Gastroesophageal sphincter (tissue), 3 donors: ENCODE results near the gene TRHDE.

Source experiments
- EP300 ChIP-seq: sonication (generic); formaldehyde crosslinking; IDR thresholded peaks from one replicate; pipeline ENCODE4 v1.6.1; 2017; ENCODE audit warnings: antibody characterized with exemption, mild to moderate bottlenecking
- POLR2A ChIP-seq, 2 donors: fragments of 450-650 bp; IDR thresholded peaks; one replicate each; pipeline ENCODE4 v1.6.1; 2017; ENCODE audit warnings: antibody characterized with exemption in 2 of 2, mild to moderate bottlenecking in 2 of 2, moderate library complexity in 1 of 2
- POLR2AphosphoS5 ChIP-seq: sonication (generic); formaldehyde crosslinking; IDR thresholded peaks from one replicate; pipeline ENCODE4 v1.6.1; 2017; ENCODE audit warnings: antibody characterized with exemption
- TF ChIP-seq, protein P1 (sequence below), 4 experiments: fragments of 200-600 bp in 2 of 4; fragments of 450-650 bp in 2 of 4; sonication (generic) in 1 of 4; IDR thresholded peaks; one replicate each; pipeline ENCODE4 v1.5.1; 2017 to 2019; ENCODE audit warnings: antibody characterized with exemption in 4 of 4, mild to moderate bottlenecking in 2 of 4, moderate library complexity in 2 of 4

DNA sequence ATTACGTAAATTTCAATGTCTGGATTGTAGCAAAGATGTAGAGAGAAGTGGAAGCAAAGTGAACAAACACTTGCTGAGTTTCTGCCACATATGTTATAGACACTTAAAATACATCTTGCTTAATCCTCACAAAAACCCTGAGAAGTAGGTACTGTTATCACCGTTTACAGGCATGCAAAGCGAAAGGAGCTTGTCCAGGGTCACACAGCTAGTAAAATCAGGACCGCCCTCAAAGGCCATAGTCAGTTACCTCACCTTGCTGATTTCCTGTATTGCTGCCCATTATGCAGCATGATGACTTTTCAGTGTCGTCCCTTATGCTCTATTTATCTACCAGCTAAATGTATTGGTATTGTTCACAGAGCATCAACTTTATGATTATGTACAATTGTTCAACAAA lies 39.8 kb downstream of the TRHDE start:
- TF ChIP-seq, protein P1, sequence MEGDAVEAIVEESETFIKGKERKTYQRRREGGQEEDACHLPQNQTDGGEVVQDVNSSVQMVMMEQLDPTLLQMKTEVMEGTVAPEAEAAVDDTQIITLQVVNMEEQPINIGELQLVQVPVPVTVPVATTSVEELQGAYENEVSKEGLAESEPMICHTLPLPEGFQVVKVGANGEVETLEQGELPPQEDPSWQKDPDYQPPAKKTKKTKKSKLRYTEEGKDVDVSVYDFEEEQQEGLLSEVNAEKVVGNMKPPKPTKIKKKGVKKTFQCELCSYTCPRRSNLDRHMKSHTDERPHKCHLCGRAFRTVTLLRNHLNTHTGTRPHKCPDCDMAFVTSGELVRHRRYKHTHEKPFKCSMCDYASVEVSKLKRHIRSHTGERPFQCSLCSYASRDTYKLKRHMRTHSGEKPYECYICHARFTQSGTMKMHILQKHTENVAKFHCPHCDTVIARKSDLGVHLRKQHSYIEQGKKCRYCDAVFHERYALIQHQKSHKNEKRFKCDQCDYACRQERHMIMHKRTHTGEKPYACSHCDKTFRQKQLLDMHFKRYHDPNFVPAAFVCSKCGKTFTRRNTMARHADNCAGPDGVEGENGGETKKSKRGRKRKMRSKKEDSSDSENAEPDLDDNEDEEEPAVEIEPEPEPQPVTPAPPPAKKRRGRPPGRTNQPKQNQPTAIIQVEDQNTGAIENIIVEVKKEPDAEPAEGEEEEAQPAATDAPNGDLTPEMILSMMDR (IDR thresholded peaks at IDR 0.05): no peak
- TF ChIP-seq POLR2A (IDR thresholded peaks at IDR 0.05) (no peak), EP300 (no peak), POLR2AphosphoS5 (no peak)
